IMR-90 (cell line): ENCODE data around the gene STARD3. TPM values are rescaled to one million over a fixed set of nuclear protein-coding genes. Genes with fewer than 3 reads are reported as not detected.

Source experiments
- ATAC-seq: fragments of 200-7000 bp; cut with Tn5 transposase; 2 replicates; pipeline ENCODE4 v1.9.1; 2020; ENCODE audit warnings: low read depth, mild to moderate bottlenecking, moderate library complexity
- BruUV-seq: library from RNA; stranded (reverse); fragments of 400-500 nt; replicated peaks from 2 replicates; lab custom pipeline; 2021; lab: Mats Ljungman, UMichigan
- CTCF ChIA-PET: fragments of 300-600 bp; formaldehyde crosslinking; extraction: SDS; loops from one replicate; lab custom pipeline; 2021; ENCODE audit warnings: antibody characterized with exemption; lab: Yijun Ruan, JAX
- POLR2A ChIA-PET: fragments of 300-600 bp; sonication (Branson Sonifier 250); formaldehyde crosslinking; loops from one replicate; lab custom pipeline; 2022; ENCODE audit warnings: antibody characterized with exemption; ENCODE audit not compliant: unreplicated experiment; lab: Charles Lee
- DNase-seq: peaks from one replicate; pipeline ENCODE4 v3.0.0; 2013
- H2AFZ ChIP-seq: replicated peaks from 2 replicates; pipeline ENCODE3; 2013; ENCODE audit warnings: low read length, mild to moderate bottlenecking; ENCODE audit not compliant: poor library complexity
- H2AK5ac ChIP-seq: 2 replicates; pipeline ENCODE4 v1.6.1; 2013; ENCODE audit warnings: low read depth, low read length, inconsistent platforms
- H2AK9ac ChIP-seq: replicated peaks from 2 replicates; pipeline ENCODE3; 2013; ENCODE audit warnings: mild to moderate bottlenecking, low read depth, low read length, moderate library complexity; ENCODE audit not compliant: poor library complexity
- H2BK120ac ChIP-seq: 2 replicates; pipeline ENCODE4 v1.6.1; 2013; ENCODE audit warnings: low read depth, low read length, inconsistent platforms
- H2BK15ac ChIP-seq: 3 replicates; pipeline ENCODE4 v1.6.1; 2013; ENCODE audit warnings: low read depth, low read length, inconsistent platforms
- H2BK20ac ChIP-seq: 2 replicates; pipeline ENCODE4 v1.6.1; 2013; ENCODE audit warnings: low read depth, mild to moderate bottlenecking, inconsistent platforms, low read length, moderate library complexity
- H2BK5ac ChIP-seq: 2 replicates; pipeline ENCODE4 v1.6.1; 2013; ENCODE audit warnings: mild to moderate bottlenecking, low read depth, low read length, inconsistent platforms; ENCODE audit not compliant: poor library complexity, severe bottlenecking
- H3K14ac ChIP-seq: replicated peaks from 2 replicates; pipeline ENCODE4 v1.6.1; 2013; ENCODE audit warnings: low read depth, low read length, inconsistent platforms
- H3K18ac ChIP-seq: 2 replicates; pipeline ENCODE4 v1.6.1; 2013; ENCODE audit warnings: low read depth, low read length, control low read depth
- H3K23ac ChIP-seq: 2 replicates; pipeline ENCODE4 v1.6.1; 2013; ENCODE audit warnings: low read depth, low read length, inconsistent platforms
- H3K27ac ChIP-seq: 2 replicates; pipeline ENCODE4 v1.5.1; 2013; ENCODE audit warnings: mild to moderate bottlenecking, control low read depth, low read length; ENCODE audit not compliant: insufficient read depth
- H3K27me3 ChIP-seq: 2 replicates; pipeline ENCODE4 v1.6.1; 2013; ENCODE audit warnings: low read length; ENCODE audit not compliant: control insufficient read depth, insufficient read depth
- H3K36me3 ChIP-seq: 2 replicates; pipeline ENCODE4 v1.6.1; 2013; ENCODE audit warnings: low read length, mixed read lengths; ENCODE audit not compliant: control insufficient read depth, insufficient read depth
- H3K4ac ChIP-seq: 2 replicates; pipeline ENCODE4 v1.6.1; 2013; ENCODE audit warnings: low read depth, low read length, inconsistent platforms
- H3K4me1 ChIP-seq: 2 replicates; pipeline ENCODE4 v1.6.1; 2013; ENCODE audit warnings: low read length, mixed read lengths; ENCODE audit not compliant: control insufficient read depth, insufficient read depth
- H3K4me2 ChIP-seq: 2 replicates; pipeline ENCODE4 v1.6.1; 2013; ENCODE audit warnings: low read depth, mild to moderate bottlenecking, control low read depth, low read length, moderate library complexity
- H3K4me3 ChIP-seq: 2 replicates; pipeline ENCODE4 v1.5.1; 2013; ENCODE audit warnings: low read depth, mild to moderate bottlenecking, control low read depth, low read length, moderate library complexity; ENCODE audit not compliant: insufficient read depth
- H3K56ac ChIP-seq: 2 replicates; pipeline ENCODE4 v1.6.1; 2013; ENCODE audit warnings: low read length, inconsistent platforms; ENCODE audit not compliant: insufficient read depth; ENCODE audit errors: extremely low read depth
- H3K79me1 ChIP-seq, 2 experiments: 2 replicates each; pipeline ENCODE4 v1.6.1; 2013; ENCODE audit warnings: low read length in 2 of 2, inconsistent platforms in 1 of 2, low read depth in 1 of 2
- H3K9ac ChIP-seq: 2 replicates; pipeline ENCODE4 v1.6.1; 2013; ENCODE audit warnings: low read depth, low read length, control low read depth
- H3K9me1 ChIP-seq: 2 replicates; pipeline ENCODE4 v1.6.1; 2013; ENCODE audit warnings: low read length, inconsistent platforms; ENCODE audit not compliant: insufficient read depth
- H3K9me3 ChIP-seq: 2 replicates; pipeline ENCODE4 v1.6.1; 2013; ENCODE audit warnings: low read length; ENCODE audit not compliant: control insufficient read depth, insufficient read depth
- H4K20me1 ChIP-seq: 2 replicates; pipeline ENCODE4 v1.6.1; 2013; ENCODE audit warnings: low read length, inconsistent platforms; ENCODE audit not compliant: insufficient read depth
- H4K5ac ChIP-seq: 2 replicates; pipeline ENCODE4 v1.6.1; 2013; ENCODE audit warnings: mild to moderate bottlenecking, low read depth, low read length, control low read depth
- H4K8ac ChIP-seq, 2 experiments: 2 replicates each; pipeline ENCODE4 v1.6.1; 2013; ENCODE audit warnings: low read depth in 2 of 2, low read length in 2 of 2, control low read depth in 1 of 2, inconsistent platforms in 1 of 2
- H4K91ac ChIP-seq: 2 replicates; pipeline ENCODE4 v1.6.1; 2013; ENCODE audit warnings: low read depth, low read length, inconsistent platforms; ENCODE audit not compliant: insufficient read depth
- CEBPB ChIP-seq: IDR thresholded peaks from 2 replicates; pipeline ENCODE4 v1.6.1; 2012; ENCODE audit warnings: low read depth, low read length, improper control_type of control experiment
- POLR2A ChIP-seq: IDR thresholded peaks from 2 replicates; pipeline ENCODE4 v1.6.1; 2012; ENCODE audit warnings: mild to moderate bottlenecking, low read depth, low read length
- RAD21 ChIP-seq: IDR thresholded peaks from 2 replicates; pipeline ENCODE4 v1.6.1; 2012; ENCODE audit warnings: low read length, improper control_type of control experiment
- WGBS, 2 experiments: methylation state at CpG; one replicate each; pipeline versions ENCODE4 v1.1.5 to v1.1.7; 2013; ENCODE audit warnings: missing lambda C conversion rate in 2 of 2; ENCODE audit not compliant: insufficient read length in 1 of 2; ENCODE audit errors: extremely low coverage in 2 of 2; 5-methylcytosine and 5-hydroxymethylcytosine counted together
- dilution Hi-C: fragments of 300-500 bp; cut with HindIII; formaldehyde crosslinking; loops from one replicate; pipeline ENCODE4 v1.14.3; 2018; ENCODE audit warnings: low sequenced_read_pairs; ENCODE audit not compliant: unreplicated experiment
- in situ Hi-C: fragments of 300-500 bp; cut with MboI; formaldehyde crosslinking; loops from 3 replicates; pipeline ENCODE4 v1.14.3; 2019; ENCODE audit warnings: low sequenced_read_pairs, inconsistent platforms, mixed read lengths
- intact Hi-C: fragments of 100-400 bp; cut with micrococcal nuclease; formaldehyde crosslinking; loops from 2 replicates; pipeline ENCODE4 v1.10.0; 2022
- polyA plus RNA-seq, 3 experiments: library from polyadenylated mRNA; depleted of rRNA; stranded (reverse); fragments of >200 nt; gene quantifications; 2 replicates each; pipeline ENCODE4 v1.2.3, GENCODE V29; 2012; ENCODE audit warnings: low replicate concordance in 1 of 3
- total RNA-seq: library from RNA; depleted of rRNA; stranded (reverse); fragments of >200 nt; gene quantifications from 2 replicates; pipeline ENCODE4 v1.2.3, GENCODE V29; 2012
- TF ChIP-seq, protein P1 (sequence below): fragments of 150-350 bp; IDR thresholded peaks from 2 replicates; pipeline ENCODE4 v1.6.1; 2016; ENCODE audit warnings: low read depth, mild to moderate bottlenecking, low read length, moderate library complexity, borderline replicate concordance

The STARD3 gene
- total and polyA plus RNA-seq, 2 of the 4 experiments (the other 2 are of a cell fraction): 8.1 to 50.4 TPM

DNA sequence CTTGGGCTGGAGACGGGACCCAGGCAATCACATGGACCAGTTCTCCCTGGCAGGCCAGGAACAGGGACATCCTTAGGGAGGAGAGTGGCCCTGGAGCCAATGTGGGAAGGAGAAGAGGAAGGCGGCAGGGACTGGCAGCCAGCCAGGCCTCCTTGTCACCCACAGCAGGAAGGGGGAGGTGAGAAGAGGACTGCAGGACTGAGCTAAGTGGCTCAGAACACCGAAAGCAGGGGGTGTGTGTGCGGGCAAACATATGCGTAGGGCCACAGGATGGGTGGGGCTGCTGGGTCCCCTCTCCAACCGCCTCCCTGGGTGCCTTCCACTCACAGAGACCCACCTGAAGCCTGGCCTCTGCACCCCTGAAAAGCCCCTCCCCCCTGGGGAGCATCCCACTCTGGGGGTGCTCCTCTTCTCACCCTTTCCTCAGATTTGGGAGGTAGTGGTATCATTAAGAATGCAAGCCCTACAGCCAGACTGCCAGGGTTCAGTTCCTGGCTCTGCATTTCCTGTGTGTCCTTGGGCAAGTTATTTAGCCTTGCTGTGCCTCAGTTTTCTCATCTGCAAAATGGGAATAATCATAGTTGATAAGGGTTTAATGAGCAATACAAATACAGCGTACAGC lies 39.4 kb downstream of the STARD3 start:
- POLR2A ChIA-PET: no interaction called here

More for the DNA sequence above, 39.4 kb downstream of the STARD3 start:
- Histone ChIP-seq H3K9me1 (peaks cover 7% of the 10 kb centered on the region; the same call in 1 of the 2 replicates), H3K18ac (no peak overlapping the region), H3K4me2 (no peak overlapping the region), H2BK5ac (no peak overlapping the region), H2BK15ac (no peak overlapping the region), H3K56ac (no peak overlapping the region), H3K4ac (no peak overlapping the region), H3K14ac (no peak overlapping the region), H3K27me3 (peaks cover 9% of the 10 kb centered on the region; the same call in 1 of the 2 replicates), H3K9me3 (no peaks in the 10 kb centered on the region), H4K5ac (no peak overlapping the region), H4K20me1 (no peaks in the 10 kb centered on the region), H2AK5ac (no peak overlapping the region), H3K23ac (no peak overlapping the region), H3K4me3 (no peak overlapping the region), H2AFZ (no peak overlapping the region), H2AK9ac (no peak overlapping the region), H2BK20ac (no peak overlapping the region), H4K8ac (no peak overlapping the region), H2BK120ac (no peak overlapping the region), H3K36me3 (peaks cover 5% of the 10 kb centered on the region; the same call in 1 of the 2 replicates), H3K9ac (no peak overlapping the region), H4K91ac (no peak overlapping the region), H3K27ac (no peak overlapping the region), H3K79me1 (no peaks in the 10 kb centered on the region), H3K4me1 (peaks cover 7% of the 10 kb centered on the region)
- TF ChIP-seq, protein P1, sequence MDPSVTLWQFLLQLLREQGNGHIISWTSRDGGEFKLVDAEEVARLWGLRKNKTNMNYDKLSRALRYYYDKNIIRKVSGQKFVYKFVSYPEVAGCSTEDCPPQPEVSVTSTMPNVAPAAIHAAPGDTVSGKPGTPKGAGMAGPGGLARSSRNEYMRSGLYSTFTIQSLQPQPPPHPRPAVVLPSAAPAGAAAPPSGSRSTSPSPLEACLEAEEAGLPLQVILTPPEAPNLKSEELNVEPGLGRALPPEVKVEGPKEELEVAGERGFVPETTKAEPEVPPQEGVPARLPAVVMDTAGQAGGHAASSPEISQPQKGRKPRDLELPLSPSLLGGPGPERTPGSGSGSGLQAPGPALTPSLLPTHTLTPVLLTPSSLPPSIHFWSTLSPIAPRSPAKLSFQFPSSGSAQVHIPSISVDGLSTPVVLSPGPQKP: no peak
- TF ChIP-seq POLR2A: no peak
- no peak for TF ChIP-seq CEBPB
- TF ChIP-seq RAD21: no peak
- DNase-seq (no peak), ATAC-seq (no peak)
- WGBS, 2 experiments: 100% methylated on average over 1 of the region's 7 CpGs; no CpG with 5 or more reads in 1 of the 2 experiments
- CTCF ChIA-PET: no interaction called here
- BruUV-seq: no TSS peak
- dilution Hi-C loops (no loop called here), in situ Hi-C loops (no loop called here), intact Hi-C loops (no loop called here)
